GM11168 (cell line): ENCODE data around the gene PPP1R12B.

Experiments
- in situ Hi-C: fragments of 300-500 bp; cut with MboI; formaldehyde crosslinking; loops from one replicate; pipeline ENCODE4 v1.12.0; 2022; ENCODE audit warnings: low sequenced_read_pairs; ENCODE audit not compliant: unreplicated experiment

Gene PPP1R12B, protein sequence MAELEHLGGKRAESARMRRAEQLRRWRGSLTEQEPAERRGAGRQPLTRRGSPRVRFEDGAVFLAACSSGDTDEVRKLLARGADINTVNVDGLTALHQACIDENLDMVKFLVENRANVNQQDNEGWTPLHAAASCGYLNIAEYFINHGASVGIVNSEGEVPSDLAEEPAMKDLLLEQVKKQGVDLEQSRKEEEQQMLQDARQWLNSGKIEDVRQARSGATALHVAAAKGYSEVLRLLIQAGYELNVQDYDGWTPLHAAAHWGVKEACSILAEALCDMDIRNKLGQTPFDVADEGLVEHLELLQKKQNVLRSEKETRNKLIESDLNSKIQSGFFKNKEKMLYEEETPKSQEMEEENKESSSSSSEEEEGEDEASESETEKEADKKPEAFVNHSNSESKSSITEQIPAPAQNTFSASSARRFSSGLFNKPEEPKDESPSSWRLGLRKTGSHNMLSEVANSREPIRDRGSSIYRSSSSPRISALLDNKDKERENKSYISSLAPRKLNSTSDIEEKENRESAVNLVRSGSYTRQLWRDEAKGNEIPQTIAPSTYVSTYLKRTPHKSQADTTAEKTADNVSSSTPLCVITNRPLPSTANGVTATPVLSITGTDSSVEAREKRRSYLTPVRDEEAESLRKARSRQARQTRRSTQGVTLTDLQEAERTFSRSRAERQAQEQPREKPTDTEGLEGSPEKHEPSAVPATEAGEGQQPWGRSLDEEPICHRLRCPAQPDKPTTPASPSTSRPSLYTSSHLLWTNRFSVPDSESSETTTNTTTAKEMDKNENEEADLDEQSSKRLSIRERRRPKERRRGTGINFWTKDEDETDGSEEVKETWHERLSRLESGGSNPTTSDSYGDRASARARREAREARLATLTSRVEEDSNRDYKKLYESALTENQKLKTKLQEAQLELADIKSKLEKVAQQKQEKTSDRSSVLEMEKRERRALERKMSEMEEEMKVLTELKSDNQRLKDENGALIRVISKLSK

DNA sequence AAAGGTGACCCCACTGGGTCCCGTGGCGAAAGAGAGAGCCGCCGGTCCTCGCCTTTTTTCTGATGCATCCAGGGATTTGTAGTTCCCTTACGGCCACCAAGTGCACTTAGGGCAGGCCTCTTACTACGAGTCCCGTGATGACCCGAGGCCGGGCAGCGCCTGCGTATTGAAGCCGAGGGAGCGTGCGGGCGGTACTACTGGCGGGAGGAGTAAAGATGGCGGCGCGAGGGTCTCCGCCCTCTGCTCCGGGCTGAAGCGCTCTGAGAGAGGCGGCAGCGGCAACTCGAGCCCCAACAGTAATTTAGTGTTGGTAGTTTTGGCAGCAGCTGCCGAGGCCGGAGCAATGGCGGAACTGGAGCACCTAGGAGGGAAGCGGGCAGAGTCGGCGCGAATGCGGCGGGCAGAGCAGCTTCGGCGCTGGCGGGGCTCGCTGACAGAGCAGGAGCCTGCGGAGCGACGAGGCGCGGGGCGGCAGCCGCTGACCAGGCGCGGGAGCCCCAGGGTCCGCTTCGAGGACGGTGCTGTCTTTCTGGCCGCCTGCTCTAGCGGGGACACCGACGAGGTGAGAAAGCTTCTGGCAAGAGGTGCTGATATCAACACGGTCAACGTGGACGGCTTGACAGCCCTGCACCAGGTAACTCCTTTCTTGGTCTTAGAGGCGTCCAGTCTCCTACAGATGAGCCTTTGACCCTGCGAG, at the start of gene PPP1R12B:
Gene PPP1R12B, plus strand, starts transcription at position 191 of the 697 bp plus-strand sequence. Its CDS starts 153 bp downstream, at position 344.
- in situ Hi-C loops, result no loop called here

DNA sequence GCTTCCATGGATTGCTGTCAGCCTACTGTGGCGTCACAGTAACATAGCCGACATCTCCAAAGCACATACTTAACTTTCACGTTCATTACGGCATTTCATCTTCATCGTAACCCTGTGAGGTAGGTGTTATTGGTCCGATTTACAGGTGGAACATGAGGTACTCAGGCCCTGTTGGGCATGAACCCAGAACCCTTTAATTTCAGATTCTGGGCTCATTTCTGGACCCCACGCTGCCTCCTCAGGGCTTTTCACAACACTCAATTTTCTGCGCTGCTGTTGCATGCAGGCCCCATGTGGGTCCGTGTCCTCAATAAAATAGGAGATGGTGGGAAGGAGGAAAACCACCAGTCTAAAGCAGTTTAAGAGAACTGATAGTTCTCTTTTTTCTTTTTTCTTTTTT, 46.3 kb upstream of the PPP1R12B start:
- in situ Hi-C loops, result no loop called here

DNA sequence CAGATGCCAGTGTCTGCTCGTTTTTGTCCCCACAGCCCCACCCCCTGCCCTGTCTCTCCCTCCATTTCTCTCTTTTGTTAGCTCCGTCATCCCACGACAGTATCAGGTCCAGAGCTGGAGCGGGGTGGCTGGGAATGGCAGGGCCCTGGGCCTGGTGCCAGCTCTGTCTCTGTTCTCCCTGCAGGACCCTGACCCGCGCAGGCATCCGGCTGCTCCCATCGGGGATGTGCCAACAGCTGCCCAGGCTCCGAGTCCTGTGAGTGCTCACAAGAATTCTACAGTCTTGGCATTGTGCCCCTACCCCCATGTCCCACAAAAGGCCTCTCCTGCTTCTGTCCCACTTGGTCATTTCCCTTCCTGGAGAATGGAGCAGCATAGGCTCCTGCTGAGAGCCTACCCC, 44.1 kb upstream of the PPP1R12B start:
- in situ Hi-C loops, result no loop called here

DNA sequence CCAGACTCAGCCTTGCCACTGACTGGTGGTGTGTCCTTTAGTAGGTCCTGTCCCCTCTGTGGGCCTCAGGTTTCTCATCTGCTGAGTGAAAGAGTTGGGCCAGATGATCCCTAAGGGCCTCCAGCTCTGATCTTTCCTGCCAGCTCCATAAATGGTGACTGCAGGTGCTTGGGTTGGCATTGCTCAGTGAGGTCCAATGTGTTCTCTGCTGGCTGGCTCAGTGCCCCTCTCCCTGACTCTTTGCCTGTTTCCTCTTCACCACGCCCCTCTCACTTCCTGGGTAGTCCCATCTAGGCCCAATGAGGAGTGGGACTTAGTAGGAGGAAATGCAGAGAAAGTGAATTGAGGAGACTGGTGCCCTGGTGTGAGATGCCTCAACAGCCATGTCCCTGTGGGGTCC, 43.3 kb upstream of the PPP1R12B start:
- in situ Hi-C loops, result no loop called here

DNA sequence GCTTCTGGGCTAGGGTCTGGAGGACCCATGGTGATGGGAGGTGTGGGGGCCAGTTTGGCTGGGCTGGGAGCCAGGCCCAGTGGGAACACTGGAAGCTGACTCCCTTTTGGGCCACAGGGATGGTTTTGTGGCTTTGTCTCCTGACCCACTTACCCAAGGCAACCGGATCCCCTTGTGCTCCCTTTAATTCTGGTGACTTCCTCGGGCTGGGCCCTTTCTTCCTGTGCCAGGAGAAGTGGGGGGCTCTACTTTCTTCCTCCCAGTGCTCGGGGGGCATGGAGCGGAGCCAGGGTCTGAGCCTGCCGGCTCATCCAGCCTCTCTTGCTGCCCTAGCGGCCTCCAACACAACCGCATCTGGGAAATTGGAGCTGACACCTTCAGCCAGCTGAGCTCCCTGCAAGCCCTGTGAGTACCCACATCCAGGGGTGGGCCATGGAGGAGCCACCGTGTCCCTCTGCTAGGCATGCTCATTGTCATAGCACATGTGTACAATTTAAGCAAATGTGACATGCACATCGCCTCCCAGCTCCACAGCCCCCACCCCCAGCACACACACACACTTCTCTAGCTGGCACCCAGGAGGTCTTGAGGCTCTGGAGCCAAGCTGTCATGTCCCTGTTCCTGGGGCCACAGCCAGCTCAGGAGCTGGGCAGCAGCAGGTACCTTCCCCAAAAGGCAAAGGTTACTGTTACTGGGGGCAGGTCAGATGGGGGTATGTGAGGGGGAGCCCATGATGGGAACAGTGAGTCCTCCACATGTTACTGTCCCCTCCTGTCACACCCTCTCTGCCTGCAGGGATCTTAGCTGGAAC, 41.8 kb upstream of the PPP1R12B start:
- in situ Hi-C loops, result no loop called here

DNA sequence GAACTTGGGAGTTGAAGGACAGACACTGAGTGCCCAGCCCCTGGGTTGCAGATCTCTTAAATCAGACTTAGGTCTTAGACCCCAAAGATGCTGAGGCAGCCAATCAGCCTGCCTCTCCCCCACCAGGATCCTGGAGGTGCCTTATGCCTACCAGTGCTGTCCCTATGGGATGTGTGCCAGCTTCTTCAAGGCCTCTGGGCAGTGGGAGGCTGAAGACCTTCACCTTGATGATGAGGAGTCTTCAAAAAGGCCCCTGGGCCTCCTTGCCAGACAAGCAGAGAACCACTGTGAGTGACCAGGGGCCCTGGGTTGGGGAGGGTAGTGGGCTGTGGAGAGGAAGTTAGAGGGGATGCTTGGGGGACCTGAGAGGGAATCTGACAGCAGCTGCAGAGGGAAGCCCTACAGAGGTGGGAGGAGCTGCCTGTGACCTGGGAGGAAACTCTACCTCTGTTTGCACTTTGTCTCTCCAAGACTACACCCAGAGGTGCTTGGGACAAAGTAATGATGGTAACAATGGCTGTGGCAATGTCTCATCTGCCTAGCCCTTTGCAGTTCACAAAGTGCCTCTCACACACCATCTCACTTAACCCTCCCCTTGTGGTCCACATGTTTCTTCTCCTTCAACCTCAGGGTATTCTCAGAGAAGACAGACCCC, 38.3 kb upstream of the PPP1R12B start:
- in situ Hi-C loops, result loop anchor here (5.0 kb wide), 1 partner anchor 103 kb away; no protein-coding TSS in a partner anchor

DNA sequence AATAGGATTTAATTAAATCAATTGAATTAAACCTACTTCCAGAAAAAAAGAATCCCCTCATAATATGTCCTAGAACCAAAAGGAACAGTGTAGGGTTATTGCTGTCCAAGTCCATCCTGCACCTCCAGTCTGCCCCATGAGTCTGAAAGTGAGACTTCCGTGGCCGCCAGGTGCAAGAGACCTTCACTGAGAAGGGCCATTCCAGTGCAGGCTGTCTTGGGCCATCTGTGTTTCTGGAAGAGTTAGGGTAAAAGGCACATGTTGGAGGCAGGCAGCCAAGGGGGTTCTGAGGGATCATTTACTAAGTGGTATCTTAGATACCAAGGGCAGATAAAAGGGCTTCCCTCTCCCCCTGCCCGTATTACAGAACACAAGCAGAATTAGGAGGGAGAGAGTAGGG, 37.8 kb upstream of the PPP1R12B start:
- in situ Hi-C loops, result loop anchor here (5.0 kb wide), 1 partner anchor 103 kb away; no protein-coding TSS in a partner anchor

DNA sequence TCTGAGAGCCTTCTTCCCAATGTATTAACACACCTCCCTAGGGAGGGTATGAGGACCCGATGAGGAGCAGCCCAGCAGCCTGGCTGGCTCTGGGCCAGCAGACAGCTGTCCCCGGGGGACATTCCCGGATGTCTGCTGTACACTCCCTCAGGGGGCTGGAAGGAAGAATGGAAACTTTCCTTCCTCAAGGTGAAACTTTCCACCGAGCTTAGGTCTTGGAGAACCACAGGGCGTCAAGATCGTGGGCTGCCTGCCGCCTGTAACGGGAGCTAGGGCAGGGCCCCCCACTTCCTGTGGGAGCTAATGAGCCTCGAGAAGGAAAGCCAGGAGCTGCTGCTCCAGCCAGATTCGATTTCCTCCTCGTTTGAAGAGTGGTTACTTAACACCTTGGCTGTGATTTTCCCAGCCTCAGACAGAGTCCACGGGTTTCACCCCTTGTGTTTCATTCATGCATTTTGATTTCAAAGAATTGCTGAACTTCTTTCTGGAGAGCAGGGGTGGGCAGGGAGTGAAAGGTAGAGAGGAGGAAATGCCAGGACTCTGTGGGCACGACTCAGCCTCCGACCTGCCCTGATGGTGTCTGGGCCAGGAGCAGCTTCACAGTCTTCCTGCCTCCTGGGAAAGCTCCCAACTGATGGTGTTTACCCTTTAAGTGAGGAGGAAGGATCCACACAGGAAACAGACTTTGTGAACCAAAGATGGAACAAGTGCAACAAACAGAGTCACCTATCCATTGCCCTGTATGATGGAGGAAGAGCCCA, 36.4 kb upstream of the PPP1R12B start:
- in situ Hi-C loops, result loop anchor here (5.0 kb wide), 1 partner anchor 105 kb away; no protein-coding TSS in a partner anchor

DNA sequence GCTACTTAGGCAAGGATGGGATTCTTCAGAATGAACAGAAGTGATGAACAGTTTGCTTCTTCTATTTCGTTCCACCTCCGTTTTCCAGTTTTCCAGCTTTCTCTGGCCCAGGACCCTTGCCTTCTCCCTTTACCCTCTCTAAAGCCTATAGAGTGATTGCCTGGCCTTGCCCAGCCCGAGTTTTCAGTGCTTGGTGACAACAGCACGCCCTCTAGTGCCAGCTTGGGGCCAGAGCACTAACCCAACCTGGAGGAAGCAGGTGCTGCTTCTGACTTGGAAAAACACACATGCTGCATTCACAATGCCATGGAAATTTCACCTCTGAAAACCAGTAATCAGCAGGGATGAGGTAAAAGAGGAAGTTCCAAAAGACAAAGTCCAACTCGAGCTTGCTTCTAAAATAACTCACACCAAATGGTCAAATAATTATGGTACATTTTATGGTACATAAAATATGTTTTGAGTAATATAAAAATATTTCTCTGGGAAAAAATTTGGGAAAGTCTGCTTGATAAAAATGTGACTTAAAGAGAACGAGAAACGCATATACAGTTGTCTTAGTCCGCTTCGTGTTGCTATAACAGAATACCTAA, 32.8 kb upstream of the PPP1R12B start:
- in situ Hi-C loops, result no loop called here

DNA sequence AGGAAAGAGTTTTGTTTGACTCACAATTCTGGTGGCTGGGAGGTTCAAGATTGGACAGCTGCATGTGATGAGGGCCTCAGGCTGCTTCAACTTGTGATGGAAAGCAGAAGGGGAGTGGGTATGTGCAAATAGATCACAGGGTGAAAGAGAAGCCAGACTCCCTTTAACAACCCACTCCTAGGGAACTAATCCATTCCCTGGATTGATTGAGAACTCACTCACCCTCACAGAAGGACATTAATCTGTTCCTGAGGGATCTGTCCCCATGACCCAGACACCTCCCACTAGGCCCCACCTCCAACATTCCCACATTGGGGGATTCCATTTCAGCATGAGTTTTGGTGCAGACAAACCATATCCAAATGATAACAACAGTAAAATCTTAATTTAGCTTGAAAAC, 32.3 kb upstream of the PPP1R12B start:
- in situ Hi-C loops, result no loop called here

DNA sequence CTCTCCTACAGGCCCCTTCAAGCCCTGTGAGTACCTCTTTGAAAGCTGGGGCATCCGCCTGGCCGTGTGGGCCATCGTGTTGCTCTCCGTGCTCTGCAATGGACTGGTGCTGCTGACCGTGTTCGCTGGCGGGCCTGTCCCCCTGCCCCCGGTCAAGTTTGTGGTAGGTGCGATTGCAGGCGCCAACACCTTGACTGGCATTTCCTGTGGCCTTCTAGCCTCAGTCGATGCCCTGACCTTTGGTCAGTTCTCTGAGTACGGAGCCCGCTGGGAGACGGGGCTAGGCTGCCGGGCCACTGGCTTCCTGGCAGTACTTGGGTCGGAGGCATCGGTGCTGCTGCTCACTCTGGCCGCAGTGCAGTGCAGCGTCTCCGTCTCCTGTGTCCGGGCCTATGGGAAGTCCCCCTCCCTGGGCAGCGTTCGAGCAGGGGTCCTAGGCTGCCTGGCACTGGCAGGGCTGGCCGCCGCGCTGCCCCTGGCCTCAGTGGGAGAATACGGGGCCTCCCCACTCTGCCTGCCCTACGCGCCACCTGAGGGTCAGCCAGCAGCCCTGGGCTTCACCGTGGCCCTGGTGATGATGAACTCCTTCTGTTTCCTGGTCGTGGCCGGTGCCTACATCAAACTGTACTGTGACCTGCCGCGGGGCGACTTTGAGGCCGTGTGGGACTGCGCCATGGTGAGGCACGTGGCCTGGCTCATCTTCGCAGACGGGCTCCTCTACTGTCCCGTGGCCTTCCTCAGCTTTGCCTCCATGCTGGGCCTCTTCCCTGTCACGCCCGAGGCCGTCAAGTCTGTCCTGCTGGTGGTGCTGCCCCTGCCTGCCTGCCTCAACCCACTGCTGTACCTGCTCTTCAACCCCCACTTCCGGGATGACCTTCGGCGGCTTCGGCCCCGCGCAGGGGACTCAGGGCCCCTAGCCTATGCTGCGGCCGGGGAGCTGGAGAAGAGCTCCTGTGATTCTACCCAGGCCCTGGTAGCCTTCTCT, 30.3 kb upstream of the PPP1R12B start:
- in situ Hi-C loops, result no loop called here

DNA sequence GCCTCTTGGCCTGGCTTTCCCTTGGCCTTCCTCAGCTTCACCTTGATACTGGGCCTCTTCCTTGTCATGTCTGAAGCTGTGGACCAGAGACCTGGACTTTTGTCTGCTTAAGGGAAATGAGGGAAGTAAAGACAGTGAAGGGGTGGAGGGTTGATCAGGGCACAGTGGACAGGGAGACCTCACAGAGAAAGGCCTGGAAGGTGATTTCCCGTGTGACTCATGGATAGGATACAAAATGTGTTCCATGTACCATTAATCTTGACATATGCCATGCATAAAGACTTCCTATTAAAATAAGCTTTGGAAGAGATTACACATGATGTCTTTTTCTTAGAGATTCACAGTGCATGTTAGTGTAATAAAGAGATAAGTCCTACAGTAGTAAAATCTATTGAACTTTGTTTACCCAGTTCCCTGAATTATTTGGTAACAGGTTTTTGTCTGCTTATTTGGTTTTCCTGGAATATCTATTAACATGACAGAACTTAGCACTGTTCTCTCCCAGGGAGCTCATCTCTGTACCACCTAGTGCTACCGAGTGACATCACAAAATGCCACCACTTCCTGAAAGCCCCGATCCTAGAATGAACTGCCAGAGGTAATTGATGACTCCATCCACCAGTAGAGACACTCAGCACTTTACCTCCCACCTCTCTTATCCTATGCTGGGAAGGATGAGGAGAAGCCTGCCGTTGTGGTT, 29.0 kb upstream of the PPP1R12B start:
- in situ Hi-C loops, result no loop called here

DNA sequence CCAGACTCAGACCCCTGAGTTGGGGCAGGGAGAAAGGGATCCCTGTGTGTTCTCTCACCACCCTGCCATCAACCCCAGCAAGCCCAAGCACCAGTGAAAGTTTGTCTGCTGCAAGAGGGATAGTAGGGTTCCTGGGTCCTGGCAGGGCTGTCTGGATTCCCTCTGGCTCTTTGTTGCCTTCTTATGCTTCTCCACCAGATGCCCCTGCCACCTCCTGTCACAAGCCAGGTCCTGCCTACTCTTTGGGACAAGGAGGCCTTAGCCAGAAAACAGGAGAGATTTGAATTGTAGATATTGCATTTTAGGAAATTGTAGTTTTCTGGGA, 28.5 kb upstream of the PPP1R12B start:
- in situ Hi-C loops, result no loop called here

DNA sequence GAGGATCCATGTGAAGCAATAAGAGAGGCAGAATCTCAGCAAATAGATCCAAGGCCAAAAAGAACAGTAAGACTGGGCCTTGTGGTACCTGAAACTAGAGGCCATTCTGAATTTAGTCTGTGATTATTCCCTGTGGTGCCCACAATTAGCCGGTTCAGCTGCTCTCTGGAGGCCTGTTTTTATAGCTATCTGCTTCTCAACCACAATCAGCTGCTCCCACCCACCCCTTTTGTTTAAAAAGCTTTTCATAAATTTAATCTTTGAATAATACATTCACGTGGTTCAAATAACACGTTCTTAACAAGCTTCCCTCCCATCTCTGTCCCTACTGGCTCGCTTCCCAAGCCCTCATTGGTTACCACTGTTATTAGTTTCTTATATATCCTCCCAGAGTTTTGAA, 24.8 kb upstream of the PPP1R12B start:
- in situ Hi-C loops, result no loop called here

DNA sequence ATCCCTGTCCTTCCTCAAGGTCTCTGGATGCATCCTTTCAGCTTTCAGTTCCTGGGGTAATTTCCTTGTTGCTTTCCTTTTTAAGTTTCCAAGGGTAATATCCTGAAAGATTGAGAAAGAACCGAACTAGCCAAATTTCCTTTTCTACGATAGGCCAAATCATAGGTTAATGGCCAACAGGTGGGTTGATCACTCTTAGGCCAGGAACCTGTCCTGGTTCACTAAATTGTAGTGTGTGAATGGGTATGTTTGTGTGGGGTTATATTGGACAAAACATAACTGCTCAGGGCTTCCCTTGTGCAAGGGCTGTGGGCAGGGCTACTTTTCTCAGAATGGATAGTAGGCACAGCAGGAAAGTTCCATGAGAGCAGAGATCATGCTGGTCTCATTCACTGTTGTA, 23.9 kb upstream of the PPP1R12B start:
- in situ Hi-C loops, result no loop called here

DNA sequence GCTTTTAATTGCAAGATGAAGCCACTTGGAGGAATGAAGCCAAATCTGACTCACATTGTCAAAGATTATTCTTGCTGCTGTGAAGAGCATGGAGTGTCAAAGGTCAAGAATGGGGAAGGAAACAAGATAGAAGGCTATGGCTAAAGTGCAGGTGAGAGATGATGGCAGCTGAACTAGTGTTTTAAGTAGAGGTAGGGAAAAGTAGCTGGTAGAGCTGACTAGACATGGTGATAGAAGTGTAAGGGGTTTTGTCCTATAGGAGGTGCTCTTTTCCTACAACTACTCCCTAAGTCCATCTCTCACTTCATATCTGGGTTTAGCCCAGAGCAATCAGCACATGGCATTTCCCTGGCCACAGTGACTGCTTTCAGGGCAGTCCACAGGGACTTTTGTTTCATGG, 18.6 kb upstream of the PPP1R12B start:
- in situ Hi-C loops, result no loop called here
